Activated naive CD4-positive, alpha-beta T cell treated with anti-CD3 and anti-CD28 coated beads for 36 hours (primary cell): ENCODE data around the gene SCUBE3. TPM values are rescaled to one million over a fixed set of nuclear protein-coding genes. Genes with fewer than 3 reads are reported as not detected.

Source experiments
- CTCF ChIA-PET: fragments of 350-600 bp; sonication (Branson Sonifier 250); formaldehyde crosslinking; loops from one replicate; lab custom pipeline; 2021; ENCODE audit warnings: antibody characterized with exemption; lab: Charles Lee
- DNase-seq: peaks from one replicate; pipeline ENCODE4 v3.0.0-alpha.2; 2020
- H3K27ac Mint-ChIP-seq: one replicate; pipeline ENCODE4 v1.8.0; 2021; ENCODE audit warnings: mild to moderate bottlenecking, mixed read lengths
- H3K27me3 Mint-ChIP-seq: one replicate; pipeline ENCODE4 v1.8.0; 2021; ENCODE audit warnings: low read depth, mixed read lengths
- H3K36me3 Mint-ChIP-seq: one replicate; pipeline ENCODE4 v1.8.0; 2021; ENCODE audit warnings: low read depth, mixed read lengths
- H3K4me1 Mint-ChIP-seq: one replicate; pipeline ENCODE4 v1.8.0; 2021; ENCODE audit warnings: low read depth, mixed read lengths
- H3K4me3 Mint-ChIP-seq: one replicate; pipeline ENCODE4 v1.8.0; 2021; ENCODE audit warnings: mild to moderate bottlenecking, moderate library complexity, mixed read lengths
- H3K9me3 Mint-ChIP-seq: one replicate; pipeline ENCODE4 v1.8.0; 2021; ENCODE audit warnings: mixed read lengths
- intact Hi-C: fragments of 100-400 bp; cut with micrococcal nuclease; formaldehyde crosslinking; loops from one replicate; pipeline ENCODE4 v1.15.1; 2023
- total RNA-seq, 2 experiments: library from RNA; stranded (reverse); gene quantifications; one replicate each; pipeline ENCODE4 v1.2.3, GENCODE V29; 2021

Gene SCUBE3
- total RNA-seq, 2 experiments from 2014 or later, result not detected

DNA sequence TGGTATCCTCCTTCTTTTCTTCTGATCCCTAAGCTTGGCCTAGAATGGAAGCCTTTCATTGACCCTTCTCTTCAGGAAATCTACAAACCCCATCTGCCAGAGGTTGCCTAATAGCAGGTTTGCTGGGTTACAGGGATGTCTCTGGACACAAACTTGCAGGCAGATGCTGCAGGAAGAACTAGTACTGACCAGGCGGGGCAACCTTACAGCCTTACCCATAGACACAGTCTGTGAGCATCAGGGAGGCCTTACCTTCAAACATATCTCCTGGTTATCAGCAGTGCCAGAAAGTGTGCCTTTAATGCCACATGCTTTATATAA is 2.6 kb downstream of the SCUBE3 start:
- DNase-seq, result no peak
- Mint-ChIP-seq H3K27ac (no peak overlapping the region), H3K4me3 (no peak overlapping the region), H3K36me3 (no peaks in the 10 kb centered on the region), H3K27me3 (peaks cover 54% of the 10 kb centered on the region), H3K4me1 (peaks cover 5% of the 10 kb centered on the region), H3K9me3 (no peaks in the 10 kb centered on the region)
- CTCF ChIA-PET, result interaction anchor here (0.9 kb wide), 1 partner anchor 9 kb away, joined by 3 read pairs; no protein-coding TSS in a partner anchor
- intact Hi-C loops, result no loop called here

DNA sequence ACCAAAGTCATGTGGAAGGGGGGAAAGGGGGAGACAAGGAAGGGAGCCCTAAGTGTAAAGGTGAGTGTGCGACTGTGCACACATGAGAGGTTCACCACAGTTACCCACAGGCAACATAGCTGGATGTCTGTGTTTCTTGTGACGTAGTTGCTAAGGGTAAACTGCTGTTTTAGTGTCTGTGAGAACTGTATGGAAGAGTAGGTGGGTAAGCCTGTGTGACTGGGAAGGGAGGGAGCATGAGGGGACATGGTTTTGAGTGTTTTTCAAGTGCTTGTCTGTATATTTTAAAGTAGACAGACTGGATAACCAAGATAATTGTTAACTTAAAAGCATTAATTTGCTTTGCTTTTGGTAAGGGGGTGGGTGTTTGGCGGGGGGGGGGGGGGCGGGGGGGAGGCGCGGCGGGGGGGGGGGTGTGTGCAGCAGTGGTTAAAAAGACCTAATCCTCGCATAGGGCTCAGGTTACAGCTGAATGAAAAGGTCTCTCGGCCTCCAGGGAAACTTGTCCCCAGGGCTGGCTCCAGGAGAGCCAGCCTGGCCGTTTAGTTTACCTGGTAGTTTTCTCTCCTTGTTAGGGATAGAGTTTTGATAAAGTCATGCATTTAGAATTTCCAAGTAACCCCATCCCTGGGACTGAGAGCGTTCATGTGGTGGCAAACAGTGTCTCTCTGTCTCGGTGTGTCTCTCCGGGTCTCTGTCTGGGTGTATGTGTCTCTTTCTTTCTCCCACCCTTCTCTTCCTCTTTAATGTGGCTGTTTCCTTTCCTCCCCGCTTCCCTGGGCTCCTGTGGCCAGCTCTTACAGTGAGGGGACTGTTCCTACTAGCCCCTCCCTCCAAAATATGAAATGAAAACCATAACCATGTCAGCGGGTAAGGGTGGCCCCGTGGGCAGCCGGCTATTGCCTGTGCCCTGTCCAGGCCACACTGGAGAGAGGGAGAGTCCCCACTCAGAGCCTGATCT is 3.4 kb downstream of the SCUBE3 start:
- intact Hi-C loops, result no loop called here
- Mint-ChIP-seq H3K4me1 (peaks cover 5% of the 10 kb centered on the region), H3K4me3 (no peak overlapping the region), H3K27me3 (peaks cover 49% of the 10 kb centered on the region), H3K36me3 (no peaks in the 10 kb centered on the region), H3K27ac (no peak overlapping the region), H3K9me3 (no peaks in the 10 kb centered on the region)
- DNase-seq, result no peak
- CTCF ChIA-PET, result interaction anchor here (0.9 kb wide), 1 partner anchor 10 kb away, joined by 3 read pairs; no protein-coding TSS in a partner anchor

GRCh38 chr6:35218021-35218420 is 4.3 kb downstream of the SCUBE3 start:
- Mint-ChIP-seq H3K36me3 (no peaks in the 10 kb centered on the region), H3K27me3 (peaks cover 40% of the 10 kb centered on the region), H3K4me3 (no peak overlapping the region), H3K27ac (no peak overlapping the region), H3K4me1 (peaks cover 4% of the 10 kb centered on the region), H3K9me3 (no peaks in the 10 kb centered on the region)
- DNase-seq, result no peak
- CTCF ChIA-PET, result interaction anchor here (0.6 kb wide), 1 partner anchor 131 kb away, joined by 8 read pairs; no protein-coding TSS in a partner anchor
- intact Hi-C loops, result no loop called here

- Mint-ChIP-seq H3K4me1 (no peaks in the 10 kb centered on the region), H3K27ac (no peak overlapping the region), H3K27me3 (peaks cover 36% of the 10 kb centered on the region), H3K4me3 (no peak overlapping the region), H3K9me3 (no peaks in the 10 kb centered on the region), H3K36me3 (no peaks in the 10 kb centered on the region)
- intact Hi-C loops, result no loop called here
- no peak for DNase-seq
- CTCF ChIA-PET, result interaction anchor here (0.6 kb wide), 1 partner anchor 130 kb away, joined by 8 read pairs; no protein-coding TSS in a partner anchor
Observed at GRCh38 chr6:35218456-35218855, 4.7 kb downstream of the SCUBE3 start.

DNA sequence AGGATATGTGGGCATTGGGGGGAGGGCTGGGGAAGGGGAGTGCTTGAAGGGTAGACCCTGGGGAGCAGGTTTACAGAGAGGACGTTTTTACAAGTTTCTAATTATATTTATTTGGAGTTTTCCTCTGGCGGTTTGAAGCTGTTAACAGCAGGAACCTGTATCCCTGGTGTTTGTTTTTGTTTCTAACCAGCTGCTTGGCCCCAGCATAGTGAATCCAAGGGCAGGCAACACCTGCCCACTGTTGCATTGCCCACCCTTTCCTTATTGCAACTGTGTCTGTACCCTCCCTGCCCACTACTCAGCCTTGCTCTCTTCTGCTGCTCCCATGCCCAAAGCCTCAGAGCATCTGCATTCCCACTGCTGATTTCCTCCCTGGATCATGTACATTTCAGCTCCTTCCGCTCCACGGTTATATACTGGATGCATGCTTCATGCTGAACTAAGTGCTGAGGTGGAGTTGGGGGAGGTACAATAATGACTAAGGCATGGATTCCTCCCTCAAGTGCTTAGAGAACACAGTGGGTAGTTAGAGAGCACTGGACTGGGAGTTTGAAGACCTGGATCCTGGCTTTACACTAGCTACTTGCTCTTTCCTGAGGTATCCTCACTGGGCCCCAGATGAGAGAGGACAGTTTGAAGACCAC is 6.0 kb downstream of the SCUBE3 start:
- peaks cover 30% of the 10 kb centered on the region for H3K27me3 Mint-ChIP-seq
- no peaks in the 10 kb centered on the region for H3K9me3 Mint-ChIP-seq
- H3K4me1 Mint-ChIP-seq, result no peaks in the 10 kb centered on the region
- no peak overlapping the region for H3K27ac Mint-ChIP-seq
- no peak for DNase-seq
- intact Hi-C loops, result no loop called here
- CTCF ChIA-PET, result no interaction called here
- H3K36me3 Mint-ChIP-seq, result no peaks in the 10 kb centered on the region
- no peak overlapping the region for H3K4me3 Mint-ChIP-seq

DNA sequence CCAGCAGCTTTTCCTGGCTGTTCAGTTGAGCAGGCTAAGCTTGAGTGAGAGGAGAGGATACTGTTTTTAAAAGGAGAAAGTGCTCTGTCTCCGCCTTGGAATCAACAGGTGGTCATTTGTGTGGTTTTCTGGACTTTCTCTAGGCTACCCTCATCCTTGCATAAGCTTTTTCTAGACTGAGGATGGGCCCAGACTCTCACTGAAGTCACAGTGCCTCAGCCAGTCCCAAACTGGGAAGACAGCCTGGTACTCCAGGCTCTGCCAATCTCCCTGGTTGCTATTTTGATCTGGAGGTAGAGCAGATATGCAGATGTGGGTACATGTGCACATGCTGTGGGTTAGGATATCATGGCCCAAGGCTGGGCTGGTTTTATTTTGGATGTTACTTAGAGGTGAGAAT is 7.0 kb downstream of the SCUBE3 start:
- Mint-ChIP-seq H3K9me3 (no peaks in the 10 kb centered on the region), H3K27ac (no peak overlapping the region)
- CTCF ChIA-PET, result no interaction called here

DNA sequence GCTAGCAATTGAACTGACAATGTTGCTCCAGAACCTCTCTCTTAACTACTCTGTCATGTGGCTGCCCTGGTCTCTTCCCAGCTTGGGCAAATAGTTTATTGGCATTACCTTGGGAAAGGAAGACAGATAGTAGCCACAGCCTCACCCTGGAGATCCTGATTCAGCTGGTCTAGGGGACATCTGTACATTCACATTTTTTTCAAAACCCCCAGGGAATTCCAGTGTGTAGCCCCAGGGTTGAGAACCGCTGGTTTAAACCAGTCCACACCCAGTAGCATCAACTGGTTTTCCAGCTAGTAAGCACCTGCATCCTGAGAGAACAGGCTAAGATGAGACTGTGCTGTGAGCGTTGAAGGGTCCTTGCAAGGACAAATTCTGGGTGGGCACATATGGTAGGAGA is 9.6 kb downstream of the SCUBE3 start:
- no peaks in the 10 kb centered on the region for H3K9me3 Mint-ChIP-seq
- H3K27me3 Mint-ChIP-seq, result peaks cover 7% of the 10 kb centered on the region
- CTCF ChIA-PET, result interaction anchor here (0.7 to 0.9 kb wide), 2 partner anchors 17 to 74 kb away, joined by 3 read pairs; no protein-coding TSS in a partner anchor
- H3K27ac Mint-ChIP-seq, result no peak overlapping the region
- H3K4me3 Mint-ChIP-seq, result no peak overlapping the region
- DNase-seq, result no peak
- H3K4me1 Mint-ChIP-seq, result no peaks in the 10 kb centered on the region
- intact Hi-C loops, result no loop called here
- no peaks in the 10 kb centered on the region for H3K36me3 Mint-ChIP-seq

More for the DNA sequence above, 7.0 kb downstream of the SCUBE3 start:
- DNase-seq, result no peak
- Mint-ChIP-seq H3K36me3 (no peaks in the 10 kb centered on the region), H3K4me1 (no peaks in the 10 kb centered on the region), H3K27me3 (peaks cover 21% of the 10 kb centered on the region), H3K4me3 (no peak overlapping the region)
- intact Hi-C loops, result no loop called here

DNA sequence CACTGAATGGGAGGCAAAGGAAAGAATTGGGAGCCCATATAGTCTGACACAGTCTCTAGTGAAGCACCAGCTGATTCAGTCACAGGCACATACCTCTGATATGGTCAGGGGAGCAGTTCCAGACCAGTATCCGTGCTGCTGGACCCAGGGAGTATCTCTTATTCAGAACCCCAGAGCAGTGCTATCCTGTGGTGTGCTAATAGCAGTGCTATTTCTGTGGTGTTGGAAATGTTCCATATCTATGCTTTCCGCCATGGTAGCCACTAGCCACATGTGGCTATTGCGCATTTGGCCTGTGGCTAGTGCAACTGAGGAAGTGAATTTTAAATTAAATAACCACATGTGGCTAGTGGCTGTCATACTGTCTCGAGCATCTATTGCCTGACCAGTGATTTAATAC is 11.0 kb downstream of the SCUBE3 start:
- Mint-ChIP-seq H3K4me3 (no peak overlapping the region), H3K4me1 (no peaks in the 10 kb centered on the region), H3K36me3 (no peaks in the 10 kb centered on the region), H3K27ac (no peak overlapping the region), H3K27me3 (peaks cover 3% of the 10 kb centered on the region), H3K9me3 (no peaks in the 10 kb centered on the region)
- no peak for DNase-seq
- CTCF ChIA-PET, result interaction anchor here (3.5 kb wide), 1 partner anchor 16 kb away, joined by 15 read pairs; no protein-coding TSS in a partner anchor
- intact Hi-C loops, result no loop called here

DNA sequence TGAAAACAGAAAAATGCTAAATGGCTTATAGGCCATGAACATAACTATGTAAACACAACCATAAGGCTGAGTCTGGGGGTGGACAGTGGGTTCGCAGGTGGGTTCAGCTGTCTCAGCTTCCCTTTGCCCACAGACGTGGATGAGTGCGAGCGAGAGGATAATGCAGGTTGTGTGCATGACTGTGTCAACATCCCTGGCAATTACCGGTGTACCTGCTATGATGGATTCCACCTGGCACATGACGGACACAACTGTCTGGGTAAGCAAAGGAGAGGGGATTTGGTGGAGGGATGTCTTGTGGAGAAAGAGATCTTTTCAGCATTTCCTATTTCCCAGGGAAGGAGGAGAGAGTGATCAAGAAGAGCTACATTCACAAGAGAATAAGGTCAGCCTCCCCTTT is 14.7 kb downstream of the SCUBE3 start:
- no peaks in the 10 kb centered on the region for H3K36me3 Mint-ChIP-seq
- H3K27me3 Mint-ChIP-seq, result no peaks in the 10 kb centered on the region
- H3K9me3 Mint-ChIP-seq, result no peaks in the 10 kb centered on the region
- CTCF ChIA-PET, result interaction anchor here (1.2 to 1.4 kb wide), 2 partner anchors 12 to 1065 kb away, joined by 3 to 4 read pairs; no protein-coding TSS in a partner anchor
- no peak overlapping the region for H3K27ac Mint-ChIP-seq
- no peaks in the 10 kb centered on the region for H3K4me1 Mint-ChIP-seq
- intact Hi-C loops, result no loop called here
- DNase-seq, result no peak
- H3K4me3 Mint-ChIP-seq, result no peak overlapping the region

DNA sequence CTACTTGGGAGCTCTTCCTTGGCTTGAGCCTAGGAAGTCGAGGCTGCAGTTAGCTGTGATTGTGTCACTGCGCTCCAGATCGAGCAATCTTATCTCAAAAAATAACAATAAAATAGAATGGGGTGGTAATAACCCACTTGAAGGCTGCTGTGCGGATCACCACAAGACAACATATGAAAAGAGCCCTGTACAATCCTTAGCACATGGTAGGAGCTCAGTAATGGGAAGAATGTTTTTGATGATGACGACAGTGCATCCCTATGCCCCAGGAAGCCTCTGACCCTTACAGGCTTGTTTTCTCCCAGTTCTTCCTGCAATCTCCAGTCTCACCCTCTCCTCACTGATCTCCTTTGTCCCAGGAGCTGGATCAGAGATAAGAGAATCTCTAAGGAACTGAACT is 15.5 kb downstream of the SCUBE3 start:
- DNase-seq, result no peak
- no peak overlapping the region for H3K27ac Mint-ChIP-seq
- intact Hi-C loops, result no loop called here

DNA sequence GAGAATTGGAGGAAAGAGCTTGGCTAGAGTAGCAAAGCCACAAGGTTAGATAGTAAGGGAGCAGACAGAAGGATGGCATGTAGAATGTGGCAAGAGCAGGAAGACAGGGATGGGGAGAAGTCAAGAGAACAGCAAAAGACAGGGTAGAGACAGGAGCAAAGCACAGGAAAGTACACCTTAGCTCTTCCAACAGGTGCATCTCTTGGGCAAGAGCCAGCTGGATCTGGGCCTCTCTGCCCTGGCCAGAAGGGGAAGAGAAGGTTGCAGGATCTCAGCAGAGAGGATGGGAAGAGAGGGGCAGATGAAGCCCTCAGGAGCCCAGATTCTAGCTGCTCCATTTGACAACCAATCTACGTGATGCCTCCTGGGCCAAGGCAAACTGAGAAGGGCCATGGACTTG is 16.7 kb downstream of the SCUBE3 start:
- no peak overlapping the region for H3K27ac Mint-ChIP-seq
- H3K36me3 Mint-ChIP-seq, result no peaks in the 10 kb centered on the region
- no peaks in the 10 kb centered on the region for H3K27me3 Mint-ChIP-seq
- no peak for DNase-seq
- intact Hi-C loops, result no loop called here
- H3K9me3 Mint-ChIP-seq, result peaks cover 3% of the 10 kb centered on the region
- H3K4me1 Mint-ChIP-seq, result no peaks in the 10 kb centered on the region
- H3K4me3 Mint-ChIP-seq, result no peak overlapping the region
- CTCF ChIA-PET, result interaction anchor here (0.6 to 3.7 kb wide), 5 partner anchors 11 to 808 kb away, joined by 3 to 23 read pairs (median 3); no protein-coding TSS in a partner anchor

More for the DNA sequence above, 15.5 kb downstream of the SCUBE3 start:
- Mint-ChIP-seq H3K36me3 (no peaks in the 10 kb centered on the region), H3K4me3 (no peak overlapping the region), H3K9me3 (no peaks in the 10 kb centered on the region), H3K4me1 (no peaks in the 10 kb centered on the region), H3K27me3 (no peaks in the 10 kb centered on the region)
- CTCF ChIA-PET, result interaction anchor here (0.6 to 1.4 kb wide), 5 partner anchors 11 to 1066 kb away, joined by 3 to 4 read pairs (median 3); no protein-coding TSS in a partner anchor

- H3K27ac Mint-ChIP-seq, result no peak overlapping the region
- intact Hi-C loops, result no loop called here
- no peak overlapping the region for H3K4me3 Mint-ChIP-seq
- no peaks in the 10 kb centered on the region for H3K4me1 Mint-ChIP-seq
- H3K27me3 Mint-ChIP-seq, result no peaks in the 10 kb centered on the region
- DNase-seq, result no peak
- CTCF ChIA-PET, result interaction anchor here (0.6 to 3.7 kb wide), 4 partner anchors 10 to 808 kb away, joined by 3 to 23 read pairs (median 4); no protein-coding TSS in a partner anchor
- H3K9me3 Mint-ChIP-seq, result peaks cover 3% of the 10 kb centered on the region
- no peaks in the 10 kb centered on the region for H3K36me3 Mint-ChIP-seq
Observed at GRCh38 chr6:35230950-35231349, 17.2 kb downstream of the SCUBE3 start.
